K562 (cell line): Measurements from ENCODE around the gene LRP1B. TPM values are rescaled to one million over a fixed set of nuclear protein-coding genes. Genes with fewer than 3 reads are reported as not detected.

Experiments used
- ATAC-seq: fragments of 200-7000 bp; cut with Tn5 transposase; 3 replicates; pipeline ENCODE4 v1.9.1; 2020; ENCODE audit warnings: moderate library complexity
- BruUV-seq: library from RNA; stranded (reverse); fragments of 400-500 nt; replicated peaks from 2 replicates; lab custom pipeline; 2021; lab: Mats Ljungman, UMichigan
- CTCF ChIA-PET: fragments of 300-600 bp; formaldehyde crosslinking; extraction: SDS; loops from one replicate; lab custom pipeline; 2021; ENCODE audit warnings: low intra/inter-chr PET ratio; lab: Yijun Ruan, JAX
- POLR2A ChIA-PET: fragments of 300-600, 350-650 bp; sonication (Branson Sonifier 250); formaldehyde crosslinking; extraction: SDS; loops from one replicate; lab custom pipeline; 2021; ENCODE audit warnings: antibody characterized with exemption, inconsistent platforms; lab: Yijun Ruan, JAX
- DNase-seq, 4 experiments: peaks; one replicate each; pipeline versions ENCODE4 v3.0.0 to v3.0.0-alpha.2; 2011 to 2018; ENCODE audit warnings: low spot score in 3 of 4, mixed read lengths in 3 of 4; ENCODE audit errors: extremely low read depth in 1 of 4
- FAIRE-seq: peaks from 2 replicates; lab custom pipeline; 2011; peaks lifted over from hg19 to GRCh38; lab: Jason Lieb, UNC
- H2AFZ ChIP-seq: 2 replicates; pipeline ENCODE4 v1.6.0; 2011; ENCODE audit warnings: low read depth, low read length, control low read depth, inconsistent platforms
- H3K27ac ChIP-seq: fragments of 200-600 bp; 3 replicates; pipeline ENCODE4 v1.8.0; 2011; ENCODE audit warnings: low read depth, mild to moderate bottlenecking, control low read depth, inconsistent platforms, low read length, moderate library complexity, mixed read lengths; ENCODE audit errors: extremely low read depth
- H3K27me3 ChIP-seq, 2 experiments: fragments of 300-600 bp in 1 of 2; 2 replicates in 1 of 2; 3 replicates in 1 of 2; pipeline versions ENCODE4 v1.6.0 to v1.8.0; 2011; ENCODE audit warnings: inconsistent platforms in 2 of 2, low read length in 2 of 2, mild to moderate bottlenecking in 1 of 2, mixed read lengths in 1 of 2, moderate library complexity in 1 of 2; ENCODE audit not compliant: control insufficient read depth in 2 of 2, insufficient read depth in 2 of 2
- H3K36me3 ChIP-seq: fragments of 300-600 bp; 3 replicates; pipeline ENCODE4 v1.8.0; 2011; ENCODE audit warnings: mild to moderate bottlenecking, low read length, inconsistent platforms; ENCODE audit not compliant: control insufficient read depth, insufficient read depth
- H3K4me1 ChIP-seq, 2 experiments: fragments of 200-600 bp in 1 of 2; replicated peaks in 1 of 2; 2 replicates in 1 of 2; 3 replicates in 1 of 2; pipeline versions ENCODE4 v1.5.1 to v1.8.0; 2011; ENCODE audit warnings: inconsistent platforms in 2 of 2, low read length in 2 of 2, mild to moderate bottlenecking in 1 of 2, mixed read lengths in 1 of 2, moderate library complexity in 1 of 2; ENCODE audit not compliant: control insufficient read depth in 2 of 2, insufficient read depth in 2 of 2
- H3K4me2 ChIP-seq: 2 replicates; pipeline ENCODE4 v1.6.1; 2011; ENCODE audit warnings: low read length, control low read depth, inconsistent platforms, mixed read lengths; ENCODE audit not compliant: insufficient read depth
- H3K4me3 ChIP-seq: fragments of 200-600 bp; sonication (generic), shearing (Covaris generic); 2 replicates; pipeline ENCODE4 v1.5.1; 2016; ENCODE audit warnings: control low read depth, inconsistent platforms
- H3K79me2 ChIP-seq: fragments of 200-600 bp; 3 replicates; pipeline ENCODE4 v1.8.0; 2011; ENCODE audit warnings: low read length, inconsistent platforms; ENCODE audit not compliant: control insufficient read depth, insufficient read depth
- H3K9ac ChIP-seq, 2 experiments: 2 replicates each; pipeline versions ENCODE4 v1.6.0 to v1.6.1; 2011; ENCODE audit warnings: low read depth in 2 of 2, low read length in 2 of 2, control low read depth in 1 of 2, inconsistent platforms in 1 of 2, mild to moderate bottlenecking in 1 of 2, mixed read lengths in 1 of 2; ENCODE audit not compliant: insufficient read depth in 1 of 2
- H3K9me1 ChIP-seq: one replicate; pipeline ENCODE4 v1.6.0; 2011; ENCODE audit warnings: inconsistent platforms, mild to moderate bottlenecking, low read length, moderate library complexity; ENCODE audit not compliant: control insufficient read depth, insufficient read depth
- H3K9me3 ChIP-seq: replicated peaks from 2 replicates; pipeline ENCODE4 v1.5.1; 2011; ENCODE audit warnings: low read depth, low read length, inconsistent platforms; ENCODE audit not compliant: control insufficient read depth, insufficient read depth
- H4K20me1 ChIP-seq: replicated peaks from 2 replicates; pipeline ENCODE4 v1.6.1; 2011; ENCODE audit warnings: low read length, inconsistent platforms, mixed read lengths; ENCODE audit not compliant: control insufficient read depth, insufficient read depth
- CREBBP ChIP-seq: IDR thresholded peaks from one replicate; pipeline ENCODE4 v1.6.1; 2012; ENCODE audit warnings: low read depth, mild to moderate bottlenecking, control low read depth, inconsistent platforms, low read length
- GABPB2 ChIP-seq: fragments of 250-450 bp; sonication (Bioruptor Pico); conservative IDR thresholded peaks from 2 replicates; pipeline ENCODE4 v1.5.1; 2021; ENCODE audit warnings: mild to moderate bottlenecking
- MAFK ChIP-seq: IDR thresholded peaks from 2 replicates; pipeline ENCODE4 v1.6.1; 2011; ENCODE audit warnings: low read length, improper control_type of control experiment
- NR2C2 ChIP-seq, 2 experiments: fragments of 200-800 bp in 1 of 2; sonication (Bioruptor generic) in 1 of 2; sonication (generic) in 1 of 2; formaldehyde crosslinking in 1 of 2; IDR thresholded peaks; 2 replicates each; pipeline versions ENCODE4 v1.6.1 to v1.8.0; 2016 to 2022; ENCODE audit warnings: mild to moderate bottlenecking in 1 of 2, missing compliant biosample characterization in 1 of 2, missing genetic modification characterization in 1 of 2, missing genetic modification reagents in 1 of 2
- PCBP2 ChIP-seq: fragments of 200-400 bp; formaldehyde crosslinking; IDR thresholded peaks from 2 replicates; pipeline ENCODE4 v1.6.1; 2018; ENCODE audit warnings: low read length, low read depth, mild to moderate bottlenecking, moderate library complexity; ENCODE audit not compliant: poor library complexity, severe bottlenecking
- PRMT5 ChIP-seq: sonication (generic); formaldehyde crosslinking; IDR thresholded peaks from 2 replicates; pipeline ENCODE4 v1.5.0; 2020; ENCODE audit warnings: missing genetic modification reagents
- ZBED1 ChIP-seq: IDR thresholded peaks from 2 replicates; pipeline ENCODE4 v1.6.1; 2014
- ZNF444 ChIP-seq: fragments of 250-450 bp; sonication (Bioruptor Pico); IDR thresholded peaks from 2 replicates; pipeline ENCODE4 v1.4.0; 2020; ENCODE audit warnings: mild to moderate bottlenecking, moderate library complexity
- ZNF75A ChIP-seq: fragments of 450-650 bp; formaldehyde crosslinking; IDR thresholded peaks from 2 replicates; pipeline ENCODE4 v1.4.0; 2020; ENCODE audit warnings: mild to moderate bottlenecking
- WGBS: fragments of 100-300 bp; shearing (Covaris generic); methylation state at CpG from one replicate; pipeline ENCODE4 v1.1.6; 2016; ENCODE audit warnings: low coverage, mixed read lengths; ENCODE audit not compliant: insufficient coverage; ENCODE audit errors: missing lambda C conversion rate; 5-methylcytosine and 5-hydroxymethylcytosine counted together
- in situ Hi-C: fragments of 300-500 bp; cut with MboI; formaldehyde crosslinking; loops from 4 replicates; pipeline ENCODE4 v1.15.0; 2018; ENCODE audit warnings: inconsistent platforms, mixed read lengths
- intact Hi-C: fragments of 100-400 bp; cut with micrococcal nuclease; formaldehyde crosslinking; loops from 2 replicates; pipeline ENCODE4 v1.14.2; 2022
- polyA plus RNA-seq, 8 experiments: library from polyadenylated mRNA; depleted of rRNA in 4 of 8; stranded (reverse) in 5 of 8; unstranded in 3 of 8; fragments of >200 nt; fragmentation: Nextera tagmentation in 2 of 8; fragmentation: Illumina TruSeq in 1 of 8; extraction: Ambion mirVana in 2 of 8; extraction: Trizol in 1 of 8; gene quantifications; 2 replicates each; pipeline versions ENCODE4 v1.2.1 to v1.2.3, GENCODE V29; 2011 to 2014; ENCODE audit warnings: inconsistent platforms in 1 of 8, missing spikeins in 1 of 8
- total RNA-seq, 7 experiments: library from RNA; depleted of rRNA in 6 of 7; stranded (reverse); fragments of >200 nt in 6 of 7; fragmentation: Illumina TruSeq in 2 of 7; extraction: Trizol in 2 of 7; gene quantifications; 2 replicates each; pipeline versions ENCODE4 v1.2.1 to v1.2.3, GENCODE V29; 2011 to 2021; ENCODE audit warnings: low replicate concordance in 1 of 7
- TF ChIP-seq, protein P1 (sequence below): fragments of 150-350 bp; conservative IDR thresholded peaks from 2 replicates; pipeline ENCODE4 v1.6.1; 2014; ENCODE audit warnings: low read length

The LRP1B gene
- total and polyA plus RNA-seq, 9 of the 15 experiments (the other 6 are each of a cell fraction or from before 2014, with no cell fraction given): not detected

DNA sequence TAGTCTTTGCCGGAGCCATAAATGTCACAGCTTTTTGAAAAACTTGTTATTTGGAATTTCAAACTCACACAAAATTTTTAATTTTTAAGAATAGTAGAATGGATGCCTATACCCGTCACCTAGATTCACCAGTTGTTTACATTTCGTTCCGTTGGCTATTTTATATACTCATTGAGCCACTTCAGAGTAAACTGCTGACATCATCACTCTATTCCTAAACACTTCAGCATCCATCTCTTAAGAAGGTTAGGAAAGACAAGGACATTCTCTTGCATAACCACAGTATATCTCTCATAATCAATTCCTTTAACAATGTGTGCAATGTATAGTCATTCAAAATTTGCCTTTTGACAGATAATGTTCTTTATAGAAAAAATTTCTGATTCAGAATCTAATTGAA is 1065.8 kb downstream of the LRP1B start (continued):
- TF ChIP-seq MAFK: peak; percentile 50; the same call in 1 of the 2 replicates

DNA sequence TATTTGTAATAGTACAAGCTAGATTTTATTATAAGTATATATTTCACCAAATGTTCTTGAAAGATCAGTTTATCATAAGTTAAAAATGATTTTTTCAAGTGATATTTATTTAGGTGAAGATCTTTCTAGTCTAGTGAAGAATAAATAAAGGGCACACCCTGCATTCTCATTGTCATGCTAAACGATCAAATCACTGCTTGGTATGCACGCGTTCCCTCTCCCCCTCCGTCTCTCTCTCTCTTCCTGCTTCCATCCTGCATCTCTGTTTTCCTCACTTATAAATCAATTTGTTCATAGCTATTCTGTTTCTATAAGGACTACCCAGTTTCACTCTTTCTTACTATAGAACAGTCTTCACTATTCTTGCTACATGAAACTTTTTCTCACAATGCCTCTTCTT is 1067.4 kb downstream of the LRP1B start:
- Histone ChIP-seq H3K9me3 (no peaks in the 10 kb centered on the region), H3K4me1 (no peaks in the 10 kb centered on the region), H2AFZ (no peak overlapping the region), H4K20me1 (no peaks in the 10 kb centered on the region), H3K27ac (no peak overlapping the region), H3K4me2 (no peak overlapping the region), H3K4me3 (no peak overlapping the region), H3K9me1 (no peaks in the 10 kb centered on the region), H3K9ac (no peak overlapping the region), H3K36me3 (no peaks in the 10 kb centered on the region), H3K79me2 (no peaks in the 10 kb centered on the region), H3K27me3 (no peaks in the 10 kb centered on the region)
- in situ Hi-C loops: no loop called here
- BruUV-seq: no TSS peak
- FAIRE-seq (no peak), ATAC-seq (no peak), DNase-seq (no peak)
- intact Hi-C loops: no loop called here
- ChIA-PET CTCF (no interaction called here), POLR2A (no interaction called here)
- TF ChIP-seq ZBED1 (no peak), GABPB2 (CRISPR knock-in tag) (no peak), ZNF444 (CRISPR knock-in tag) (no peak), ZNF75A (CRISPR knock-in tag) (no peak), PCBP2 (no peak), NR2C2 (CRISPR knock-in tag; IDR thresholded peaks at IDR 0.05) (no peak), NR2C2 (tag; IDR thresholded peaks at IDR 0.05) (no peak), PRMT5 (CRISPR knock-in tag) (no peak), CREBBP (no peak)
- TF ChIP-seq, protein P1, sequence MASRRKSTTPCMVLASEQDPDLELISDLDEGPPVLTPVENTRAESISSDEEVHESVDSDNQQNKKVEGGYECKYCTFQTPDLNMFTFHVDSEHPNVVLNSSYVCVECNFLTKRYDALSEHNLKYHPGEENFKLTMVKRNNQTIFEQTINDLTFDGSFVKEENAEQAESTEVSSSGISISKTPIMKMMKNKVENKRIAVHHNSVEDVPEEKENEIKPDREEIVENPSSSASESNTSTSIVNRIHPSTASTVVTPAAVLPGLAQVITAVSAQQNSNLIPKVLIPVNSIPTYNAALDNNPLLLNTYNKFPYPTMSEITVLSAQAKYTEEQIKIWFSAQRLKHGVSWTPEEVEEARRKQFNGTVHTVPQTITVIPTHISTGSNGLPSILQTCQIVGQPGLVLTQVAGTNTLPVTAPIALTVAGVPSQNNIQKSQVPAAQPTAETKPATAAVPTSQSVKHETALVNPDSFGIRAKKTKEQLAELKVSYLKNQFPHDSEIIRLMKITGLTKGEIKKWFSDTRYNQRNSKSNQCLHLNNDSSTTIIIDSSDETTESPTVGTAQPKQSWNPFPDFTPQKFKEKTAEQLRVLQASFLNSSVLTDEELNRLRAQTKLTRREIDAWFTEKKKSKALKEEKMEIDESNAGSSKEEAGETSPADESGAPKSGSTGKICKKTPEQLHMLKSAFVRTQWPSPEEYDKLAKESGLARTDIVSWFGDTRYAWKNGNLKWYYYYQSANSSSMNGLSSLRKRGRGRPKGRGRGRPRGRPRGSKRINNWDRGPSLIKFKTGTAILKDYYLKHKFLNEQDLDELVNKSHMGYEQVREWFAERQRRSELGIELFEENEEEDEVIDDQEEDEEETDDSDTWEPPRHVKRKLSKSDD: no peak
- WGBS: 4% methylated on average over 4 of the region's 4 CpGs
